B cell (primary cell): ENCODE data around the gene FAM131C. TPM values are rescaled to one million over a fixed set of nuclear protein-coding genes. Genes with fewer than 3 reads are reported as not detected.

Experiments used
- ATAC-seq: fragments of 200-7000 bp; cut with Tn5 transposase; one replicate; pipeline ENCODE4 v1.10.0; 2021; ENCODE audit warnings: low read depth, mild to moderate bottlenecking, moderate number of reproducible peaks, moderate library complexity
- CTCF ChIA-PET: fragments of 350-600 bp; sonication (Branson Sonifier 250); formaldehyde crosslinking; loops from one replicate; lab custom pipeline; 2021; ENCODE audit warnings: antibody characterized with exemption, inconsistent platforms; lab: Charles Lee
- POLR2A ChIA-PET: fragments of 350-600 bp; sonication (Branson Sonifier 250); formaldehyde crosslinking; loops from one replicate; lab custom pipeline; 2021; ENCODE audit warnings: antibody characterized with exemption; lab: Charles Lee
- DNase-seq: peaks from one replicate; pipeline ENCODE4 v3.0.0; 2013
- H2AFZ ChIP-seq: 2 replicates; pipeline ENCODE4 v1.6.1; 2012; ENCODE audit warnings: mild to moderate bottlenecking, low read depth, low read length; ENCODE audit not compliant: insufficient read depth, poor library complexity, severe bottlenecking
- H3K27ac ChIP-seq, 2 donors: 1 replicate in 1 of 2; 2 replicates in 1 of 2; pipeline ENCODE4 v1.5.1; 2012 to 2013; ENCODE audit warnings: low read length in 2 of 2, mild to moderate bottlenecking in 2 of 2, moderate library complexity in 1 of 2
- H3K27me3 ChIP-seq, 4 experiments: fragments of 200-600 bp in 1 of 4; sonication (generic) in 1 of 4; replicated peaks in 1 of 4; 1 replicate in 2 of 4; 2 replicates in 2 of 4; pipeline versions ENCODE4 v1.6.1 to v1.7.0; 2013 to 2016; ENCODE audit warnings: low read length in 3 of 4, mild to moderate bottlenecking in 2 of 4, mixed read lengths in 1 of 4, moderate library complexity in 1 of 4; ENCODE audit not compliant: insufficient read depth in 4 of 4, control insufficient read depth in 3 of 4; ENCODE audit errors: control extremely low read depth in 1 of 4
- H3K36me3 ChIP-seq, 2 experiments: replicated peaks in 1 of 2; 1 replicate in 1 of 2; 2 replicates in 1 of 2; pipeline versions ENCODE4 v1.6.1 to v1.7.1; 2013; ENCODE audit warnings: low read length in 1 of 2; ENCODE audit not compliant: insufficient read depth in 2 of 2, control insufficient read depth in 1 of 2; ENCODE audit errors: control extremely low read depth in 1 of 2, extremely low read depth in 1 of 2
- H3K4me1 ChIP-seq, 2 donors: fragments of 200-600 bp in 1 of 2; sonication (generic) in 1 of 2; 1 replicate in 1 of 2; 2 replicates in 1 of 2; pipeline versions ENCODE4 v1.5.1 to v1.6.1; 2013 to 2017; ENCODE audit warnings: low read length in 2 of 2; ENCODE audit not compliant: control insufficient read depth in 2 of 2, insufficient read depth in 2 of 2
- H3K4me2 ChIP-seq: replicated peaks from 2 replicates; pipeline ENCODE3; 2012; ENCODE audit warnings: mild to moderate bottlenecking, low read depth, low read length; ENCODE audit not compliant: poor library complexity, severe bottlenecking
- H3K4me3 ChIP-seq, 5 experiments: fragments of 200-600 bp in 1 of 5; sonication (generic) in 1 of 5; 1 replicate in 3 of 5; 2 replicates in 2 of 5; pipeline versions ENCODE4 v1.5.1 to v1.7.0; 2011 to 2016; ENCODE audit warnings: low read length in 4 of 5, mild to moderate bottlenecking in 4 of 5, low read depth in 2 of 5, control low read depth in 1 of 5, moderate library complexity in 1 of 5; ENCODE audit not compliant: insufficient read depth in 1 of 5; ENCODE audit errors: control extremely low read depth in 1 of 5, extremely low read depth in 1 of 5
- H3K79me2 ChIP-seq: fragments of 200-600 bp; sonication (generic); one replicate; pipeline ENCODE4 v1.6.0; 2016; ENCODE audit warnings: low read length; ENCODE audit not compliant: control insufficient read depth, insufficient read depth
- H3K9ac ChIP-seq: fragments of 200-600 bp; sonication (generic); 2 replicates; pipeline ENCODE4 v1.6.1; 2017; ENCODE audit warnings: mild to moderate bottlenecking, low read length, moderate library complexity
- H3K9me3 ChIP-seq, 3 donors: one replicate each; pipeline versions ENCODE4 v1.6.1 to v1.7.1; 2013; ENCODE audit warnings: low read length in 2 of 3; ENCODE audit not compliant: control insufficient read depth in 2 of 3, insufficient read depth in 1 of 3; ENCODE audit errors: control extremely low read depth in 1 of 3
- H4K20me1 ChIP-seq: 2 replicates; pipeline ENCODE4 v1.6.0; 2012; ENCODE audit warnings: mild to moderate bottlenecking, low read length; ENCODE audit not compliant: insufficient read depth, control insufficient read depth, poor library complexity, severe bottlenecking
- H3K27ac Mint-ChIP-seq: one replicate; pipeline ENCODE4 v1.8.0; 2021; ENCODE audit warnings: mixed read lengths
- H3K27me3 Mint-ChIP-seq: one replicate; pipeline ENCODE4 v1.8.0; 2021; ENCODE audit warnings: mixed read lengths
- H3K4me1 Mint-ChIP-seq: one replicate; pipeline ENCODE4 v1.8.0; 2021; ENCODE audit warnings: mixed read lengths
- H3K4me3 Mint-ChIP-seq: one replicate; pipeline ENCODE4 v1.8.0; 2021; ENCODE audit warnings: mixed read lengths
- H3K9me3 Mint-ChIP-seq: one replicate; pipeline ENCODE4 v1.8.0; 2022; ENCODE audit warnings: mixed read lengths; ENCODE audit not compliant: insufficient read depth
- CTCF ChIP-seq: fragments of 200-600 bp; IDR thresholded peaks from one replicate; pipeline ENCODE4 v1.8.0; 2022; ENCODE audit warnings: antibody characterized with exemption, mild to moderate bottlenecking
- EZH2 ChIP-seq: IDR thresholded peaks from 2 replicates; pipeline ENCODE4 v1.6.1; 2012; ENCODE audit warnings: borderline replicate concordance, low read depth, mild to moderate bottlenecking, moderate library complexity, low read length; ENCODE audit not compliant: insufficient read depth, poor library complexity, severe bottlenecking
- WGBS: methylation state at CpG from one replicate; pipeline ENCODE4 v1.1.5; 2013; ENCODE audit warnings: missing lambda C conversion rate; ENCODE audit not compliant: insufficient coverage; 5-methylcytosine and 5-hydroxymethylcytosine counted together
- intact Hi-C: fragments of 100-400 bp; cut with micrococcal nuclease; formaldehyde crosslinking; loops from one replicate; pipeline ENCODE4 v1.10.0; 2022
- polyA plus RNA-seq: library from polyadenylated mRNA; depleted of rRNA; stranded (reverse); fragments of >200 nt; gene quantifications from 2 replicates; pipeline ENCODE4 v1.2.3, GENCODE V29; 2012
- total RNA-seq, 2 donors: library from RNA; stranded (reverse); fragments of 120-200 nt in 1 of 2; gene quantifications; 1 replicate in 1 of 2; 2 replicates in 1 of 2; pipeline versions ENCODE4 v1.2.3 to v1.2.4, GENCODE V29; 2013 to 2022

Gene FAM131C
- total and polyA plus RNA-seq, 2 donors (not counting 1 experiment from before 2014, with no cell fraction given): 0.37 TPM; not detected in 1

DNA sequence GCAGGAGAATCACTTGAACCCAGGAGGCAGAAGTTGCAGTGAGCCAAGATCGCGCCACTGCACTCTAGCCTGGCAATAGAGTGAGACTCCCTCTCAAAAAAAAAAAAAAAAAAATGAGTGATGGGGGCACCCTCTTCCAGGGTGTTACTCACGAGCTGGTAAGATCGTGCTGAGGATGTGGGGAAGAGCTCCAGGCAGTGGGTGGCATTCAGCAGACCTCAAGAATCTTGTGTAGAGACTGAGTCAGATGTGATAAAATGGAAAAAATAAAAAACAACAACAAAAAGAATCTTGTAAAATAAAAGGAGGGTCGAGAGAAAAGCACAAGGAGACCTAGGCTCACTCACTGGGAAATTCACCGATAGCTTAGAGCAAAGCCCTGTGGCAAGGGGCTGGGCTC is 43.9 kb upstream of the FAM131C start:
- POLR2A ChIA-PET: no interaction called here
- H3K79me2 ChIP-seq: no peaks in the 10 kb centered on the region
- no peak overlapping the region for H3K4me3 ChIP-seq
- H3K9me3 Mint-ChIP-seq: no peaks in the 10 kb centered on the region
- peaks cover 18% of the 10 kb centered on the region for H3K27me3 Mint-ChIP-seq
- ATAC-seq: no peak
- H3K4me1 Mint-ChIP-seq: no peaks in the 10 kb centered on the region
- peaks cover 0 to 2% (median 0%) of the 10 kb centered on the region in 3 donors for H3K9me3 ChIP-seq
- H2AFZ ChIP-seq: no peak overlapping the region
- no peaks in the 10 kb centered on the region for H3K36me3 ChIP-seq
- H3K9ac ChIP-seq: no peak overlapping the region
- H3K4me3 Mint-ChIP-seq: no peak overlapping the region
- no peak overlapping the region for H3K27ac Mint-ChIP-seq
- no peak for DNase-seq
- CTCF ChIA-PET: no interaction called here
- no peak overlapping the region for H3K27ac ChIP-seq
- H3K27me3 ChIP-seq: peaks cover 0 to 14% (median 2%) of the 10 kb centered on the region in 4 experiments
- no peaks in the 10 kb centered on the region for H3K4me1 ChIP-seq
- WGBS: 100% methylated on average over 1 of the region's 6 CpGs
- H4K20me1 ChIP-seq: no peaks in the 10 kb centered on the region
- intact Hi-C loops: no loop called here
- TF ChIP-seq EZH2 (no peak), CTCF (no peak)
- no peak overlapping the region for H3K4me2 ChIP-seq

DNA sequence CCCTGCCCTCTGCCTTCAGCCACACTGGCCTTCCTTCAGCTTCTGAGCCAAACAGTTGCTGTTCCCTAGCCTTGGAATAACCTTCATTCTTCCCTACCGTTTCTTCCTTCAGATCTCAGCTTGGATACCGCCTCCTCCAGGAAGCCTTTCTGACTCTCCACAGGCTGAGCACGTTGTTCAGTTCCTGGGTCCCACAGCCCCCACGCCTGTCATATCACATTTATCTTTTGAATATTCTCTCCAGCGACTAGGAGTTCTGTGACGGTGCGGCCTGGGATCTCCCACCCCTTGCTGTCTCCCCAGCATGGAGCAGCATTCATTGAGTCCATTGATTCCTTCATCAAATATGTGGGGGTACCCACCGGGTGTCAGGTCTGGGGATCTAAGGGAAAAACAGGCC is 43.2 kb upstream of the FAM131C start:
- no peaks in the 10 kb centered on the region for H3K79me2 ChIP-seq
- CTCF ChIA-PET: no interaction called here
- no peak for DNase-seq
- no peak for ATAC-seq
- intact Hi-C loops: no loop called here
- H3K4me2 ChIP-seq: no peak overlapping the region
- POLR2A ChIA-PET: no interaction called here
- no peak overlapping the region for H3K9ac ChIP-seq
- no peak overlapping the region for H2AFZ ChIP-seq
- no peak overlapping the region for H3K27ac ChIP-seq
- H3K9me3 ChIP-seq: no peaks in the 10 kb centered on the region
- Mint-ChIP-seq H3K27ac (no peak overlapping the region), H3K27me3 (peaks cover 18% of the 10 kb centered on the region), H3K4me3 (no peak overlapping the region), H3K4me1 (no peaks in the 10 kb centered on the region), H3K9me3 (no peaks in the 10 kb centered on the region)
- TF ChIP-seq EZH2 (no peak), CTCF (no peak)
- H4K20me1 ChIP-seq: no peaks in the 10 kb centered on the region
- peaks cover 0 to 12% (median under 1%) of the 10 kb centered on the region in 4 experiments for H3K27me3 ChIP-seq
- no peaks in the 10 kb centered on the region for H3K4me1 ChIP-seq
- no peak overlapping the region for H3K4me3 ChIP-seq
- H3K36me3 ChIP-seq: no peaks in the 10 kb centered on the region
- 91% methylated on average over 5 of the region's 8 CpGs for WGBS
